ENCODE results near the gene EHD1. TPM values are rescaled to one million over a fixed set of nuclear protein-coding genes. Genes with fewer than 3 reads are reported as not detected.

The EHD1 gene
- total RNA-seq, 1 donor from 2014 or later, result 357 TPM

DNA sequence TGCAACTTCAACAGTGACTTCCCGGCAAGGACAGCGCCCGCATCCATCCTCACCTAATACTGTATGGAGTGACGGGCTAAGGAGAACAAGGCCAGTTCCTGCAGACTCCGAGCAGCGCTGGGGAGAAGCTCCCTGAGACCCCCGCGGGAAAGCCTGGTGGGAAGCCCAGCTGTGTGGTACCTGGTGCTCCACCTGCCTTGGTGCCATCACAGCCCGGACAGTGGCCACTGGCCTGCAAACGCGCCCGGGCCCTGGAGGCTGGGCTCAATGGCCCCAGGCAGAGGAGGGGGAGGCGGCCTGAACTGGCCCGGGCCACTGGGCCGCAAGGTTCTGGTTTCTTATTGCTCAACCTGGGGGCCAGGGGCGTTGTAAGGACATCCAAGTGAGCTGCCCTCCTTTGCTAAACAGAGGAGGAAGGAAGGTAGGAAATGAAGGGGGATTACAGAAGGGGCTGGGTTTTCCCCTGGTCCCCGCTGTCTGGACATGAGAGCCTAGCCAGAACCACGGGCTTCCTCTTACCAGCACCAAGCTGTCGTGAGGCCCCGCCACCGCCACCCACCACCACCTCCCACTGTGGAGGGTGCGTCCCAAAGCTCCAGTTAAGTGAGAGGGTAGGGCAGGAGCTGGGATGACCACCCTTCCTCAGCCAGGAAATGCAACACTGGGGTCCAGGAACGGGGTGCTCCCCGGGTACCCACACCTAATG, 25.5 kb downstream of the EHD1 start:
- H3K27me3 Mint-ChIP-seq, result no peaks in the 10 kb centered on the region
- H3K36me3 Mint-ChIP-seq (ENCODE audit: low read depth), result peaks cover 53% of the 10 kb centered on the region
- H3K27ac Mint-ChIP-seq, result peak overlapping the region; percentile 95
- H3K4me3 Mint-ChIP-seq, result peak overlapping the region; percentile 75
- peaks cover 95% of the 10 kb centered on the region for H3K4me1 Mint-ChIP-seq
- POLR2A ChIA-PET, result interaction anchor here (0.6 to 27.6 kb wide), 14 partner anchors 11 to 735 kb away, joined by 3 to 1194 read pairs (median 6); partner anchors contain the start of genes ARL2, EHD1, MAJIN and MAP4K2
- no peak for ATAC-seq (ENCODE audit: low read depth)
- CTCF ChIA-PET, result interaction anchor here (0.9 to 12.6 kb wide), 7 partner anchors 11 to 161 kb away, joined by 3 to 213 read pairs (median 5); partner anchors contain the start of genes ARL2 and EHD1
- TF ChIP-seq, protein P1, sequence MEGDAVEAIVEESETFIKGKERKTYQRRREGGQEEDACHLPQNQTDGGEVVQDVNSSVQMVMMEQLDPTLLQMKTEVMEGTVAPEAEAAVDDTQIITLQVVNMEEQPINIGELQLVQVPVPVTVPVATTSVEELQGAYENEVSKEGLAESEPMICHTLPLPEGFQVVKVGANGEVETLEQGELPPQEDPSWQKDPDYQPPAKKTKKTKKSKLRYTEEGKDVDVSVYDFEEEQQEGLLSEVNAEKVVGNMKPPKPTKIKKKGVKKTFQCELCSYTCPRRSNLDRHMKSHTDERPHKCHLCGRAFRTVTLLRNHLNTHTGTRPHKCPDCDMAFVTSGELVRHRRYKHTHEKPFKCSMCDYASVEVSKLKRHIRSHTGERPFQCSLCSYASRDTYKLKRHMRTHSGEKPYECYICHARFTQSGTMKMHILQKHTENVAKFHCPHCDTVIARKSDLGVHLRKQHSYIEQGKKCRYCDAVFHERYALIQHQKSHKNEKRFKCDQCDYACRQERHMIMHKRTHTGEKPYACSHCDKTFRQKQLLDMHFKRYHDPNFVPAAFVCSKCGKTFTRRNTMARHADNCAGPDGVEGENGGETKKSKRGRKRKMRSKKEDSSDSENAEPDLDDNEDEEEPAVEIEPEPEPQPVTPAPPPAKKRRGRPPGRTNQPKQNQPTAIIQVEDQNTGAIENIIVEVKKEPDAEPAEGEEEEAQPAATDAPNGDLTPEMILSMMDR (IDR thresholded peaks at IDR 0.05), result no peak
- no peaks in the 10 kb centered on the region for H3K9me3 Mint-ChIP-seq
- intact Hi-C loops (cut with micrococcal nuclease), result no loop called here
- DNase-seq, result peak; percentile 48

DNA sequence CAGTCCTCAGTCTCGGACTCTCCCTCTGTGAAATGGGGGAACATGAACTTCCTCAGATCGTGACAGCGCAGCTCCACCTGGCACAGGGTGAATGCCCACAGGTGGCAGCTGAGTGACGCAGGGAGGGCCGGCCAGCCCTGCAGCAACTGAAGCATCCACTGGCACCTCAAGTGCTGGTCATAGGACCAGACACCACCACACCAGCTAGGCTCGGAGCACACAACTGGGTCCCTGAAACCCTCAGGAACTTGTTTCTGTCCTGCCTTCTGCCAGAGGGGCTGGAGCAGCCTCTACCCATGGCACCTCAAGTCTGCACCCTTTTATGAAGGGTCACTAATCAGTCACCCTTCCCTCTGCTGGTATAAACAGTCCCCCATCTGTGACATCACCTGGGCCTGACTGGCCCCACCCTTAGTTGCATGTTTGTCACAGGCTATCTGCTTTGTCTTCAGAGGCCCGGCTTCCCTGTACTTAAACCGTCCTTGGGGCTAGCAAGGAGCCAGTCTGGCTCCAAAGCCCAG, 26.5 kb downstream of the EHD1 start:
- Mint-ChIP-seq H3K4me1 (peaks cover 97% of the 10 kb centered on the region), H3K9me3 (no peaks in the 10 kb centered on the region), H3K27me3 (no peaks in the 10 kb centered on the region), H3K36me3 (ENCODE audit: low read depth) (peaks cover 48% of the 10 kb centered on the region), H3K4me3 (peak overlapping the region; percentile 71), H3K27ac (peak overlapping the region; percentile 95)
- intact Hi-C loops (cut with micrococcal nuclease), result loop anchor here (1.0 to 2.0 kb wide), 7 partner anchors 7 to 265 kb away; partner anchors contain the start of genes EHD1, MAP4K2, SF1 and ZNHIT2
- peak; percentile 40 for ATAC-seq (ENCODE audit: low read depth)
- TF ChIP-seq, protein P1 (IDR thresholded peaks at IDR 0.05), result no peak
- ChIA-PET CTCF (interaction anchor here (2.2 to 12.6 kb wide), 4 partner anchors 12 to 42 kb away, joined by 16 to 213 read pairs (median 90); partner anchors contain the start of gene EHD1), POLR2A (interaction anchor here (0.6 to 27.6 kb wide), 20 partner anchors 12 to 736 kb away, joined by 3 to 1194 read pairs (median 6); partner anchors contain the start of genes CCDC88B, EHD1, FAU and MALAT1)
- peak; percentile 64 for DNase-seq

DNA sequence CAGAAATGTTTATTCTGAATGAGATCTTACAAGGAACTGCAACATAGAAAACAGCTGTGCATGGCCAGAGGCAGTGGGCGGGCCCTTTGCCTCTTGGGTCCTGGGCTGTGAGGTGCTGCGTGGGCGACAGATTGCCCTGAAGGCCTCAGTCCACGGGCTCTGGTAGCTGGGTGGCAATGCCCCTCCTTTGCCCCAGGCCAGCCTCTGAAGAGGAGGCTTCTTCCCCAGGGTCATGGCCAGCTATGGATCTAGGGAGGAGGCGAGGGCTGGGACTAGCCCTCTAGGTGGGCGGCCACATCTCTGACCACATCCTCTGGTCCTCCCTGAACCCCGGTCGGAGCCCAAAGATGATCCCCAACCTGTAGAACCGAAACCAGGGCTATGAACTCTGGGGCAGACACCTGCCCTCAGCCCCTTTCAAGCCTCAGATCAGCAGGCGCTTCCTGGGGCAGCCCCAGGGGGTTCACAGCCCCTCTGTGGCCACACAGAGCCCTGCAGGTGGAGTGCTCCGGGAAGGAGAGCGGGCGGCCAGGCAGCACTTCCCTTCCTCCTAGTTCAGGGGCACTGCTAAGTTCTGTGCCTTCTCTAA, 27.3 kb downstream of the EHD1 start:
- TF ChIP-seq, protein P1 (IDR thresholded peaks at IDR 0.05), result no peak
- intact Hi-C loops (cut with micrococcal nuclease), result loop anchor here (1.0 to 2.0 kb wide), 7 partner anchors 8 to 266 kb away; partner anchors contain the start of genes EHD1, MAP4K2, SF1 and ZNHIT2
- H3K36me3 Mint-ChIP-seq (ENCODE audit: low read depth), result peaks cover 40% of the 10 kb centered on the region
- peak; percentile 78 for DNase-seq
- ChIA-PET POLR2A (interaction anchor here (0.5 to 27.6 kb wide), 28 partner anchors 13 to 648 kb away, joined by 3 to 1194 read pairs (median 4); partner anchors contain the start of genes CCDC88B, EHD1, FAU and MALAT1), CTCF (interaction anchor here (1.4 to 12.6 kb wide), 5 partner anchors 13 to 63 kb away, joined by 3 to 213 read pairs (median 18); partner anchors contain the start of gene EHD1)
- H3K9me3 Mint-ChIP-seq, result no peaks in the 10 kb centered on the region
- H3K27ac Mint-ChIP-seq, result peak overlapping the region; percentile 95
- peak; percentile 65 for ATAC-seq (ENCODE audit: low read depth)
- H3K27me3 Mint-ChIP-seq, result no peaks in the 10 kb centered on the region
- peak overlapping the region; percentile 71 for H3K4me3 Mint-ChIP-seq
- peaks cover 90% of the 10 kb centered on the region for H3K4me1 Mint-ChIP-seq

DNA sequence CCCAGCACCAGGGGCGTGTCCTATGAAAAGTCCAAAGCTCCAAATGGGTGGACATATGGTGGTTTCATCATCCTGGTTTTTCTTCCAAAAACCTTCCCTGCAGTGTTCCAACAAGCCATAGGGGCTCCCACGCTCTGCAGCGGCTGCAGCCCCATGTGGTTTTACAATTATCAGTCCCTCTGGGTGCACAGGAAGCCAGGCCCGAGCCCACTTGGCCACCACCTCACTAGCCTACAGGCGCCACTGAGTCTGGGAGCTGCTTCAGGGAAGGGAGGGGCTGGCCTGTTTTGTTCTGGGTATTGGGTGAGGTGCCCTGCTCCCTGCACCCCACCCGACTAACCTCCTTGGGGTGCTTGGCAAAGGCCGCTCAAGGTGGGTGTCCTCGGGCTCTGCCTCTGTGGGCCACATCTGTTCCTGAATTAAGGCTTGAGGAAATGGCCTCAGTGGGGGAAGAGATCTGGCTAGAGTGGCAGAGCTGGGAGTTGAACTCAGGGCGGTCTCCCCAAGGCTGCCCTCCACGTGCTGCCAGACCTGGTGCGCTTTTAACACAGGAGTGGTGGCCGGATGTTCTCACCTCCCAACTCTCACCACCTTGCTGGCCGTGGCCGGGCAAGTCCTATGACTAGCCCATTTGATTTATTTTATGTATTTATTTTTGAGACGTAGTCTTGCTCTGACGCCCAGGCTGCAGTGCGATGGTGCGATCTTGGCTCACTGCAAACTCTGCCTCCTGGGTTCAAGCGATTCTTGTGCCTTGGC, 28.6 kb downstream of the EHD1 start:
- Mint-ChIP-seq H3K4me3 (peak overlapping the region; percentile 32), H3K36me3 (ENCODE audit: low read depth) (peaks cover 28% of the 10 kb centered on the region)

More for the DNA sequence above, 28.6 kb downstream of the EHD1 start:
- ChIA-PET CTCF (interaction anchor here (0.6 to 12.6 kb wide), 7 partner anchors 14 to 480 kb away, joined by 3 to 310 read pairs (median 16); partner anchors contain the start of gene EHD1), POLR2A (interaction anchor here (0.6 to 27.6 kb wide), 11 partner anchors 15 to 268 kb away, joined by 3 to 1194 read pairs (median 10); partner anchors contain the start of genes ARL2, EHD1, PPP2R5B and RASGRP2)
- Mint-ChIP-seq H3K27me3 (no peaks in the 10 kb centered on the region), H3K4me1 (peaks cover 83% of the 10 kb centered on the region), H3K27ac (peak overlapping the region; percentile 93), H3K9me3 (no peaks in the 10 kb centered on the region)
- DNase-seq (no peak), ATAC-seq (ENCODE audit: low read depth) (no peak)
- TF ChIP-seq, protein P1 (IDR thresholded peaks at IDR 0.05), result no peak
- intact Hi-C loops (cut with micrococcal nuclease), result loop anchor here (2.0 to 10.0 kb wide), 5 partner anchors 47 to 415 kb away; partner anchors contain the start of genes CAPN1, MAP4K2, POLA2 and SF1
